HG02885 (cell line): ENCODE results near the gene CD300E.

Experiments used
- ATAC-seq: cut with Tn5 transposase; IDR thresholded peaks from one replicate; pipeline ENCODE4 v1.9.1; 2021; ENCODE audit warnings: mild to moderate bottlenecking; ENCODE audit not compliant: unreplicated experiment, poor library complexity

CD300E gene, protein sequence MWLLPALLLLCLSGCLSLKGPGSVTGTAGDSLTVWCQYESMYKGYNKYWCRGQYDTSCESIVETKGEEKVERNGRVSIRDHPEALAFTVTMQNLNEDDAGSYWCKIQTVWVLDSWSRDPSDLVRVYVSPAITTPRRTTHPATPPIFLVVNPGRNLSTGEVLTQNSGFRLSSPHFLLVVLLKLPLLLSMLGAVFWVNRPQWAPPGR

DNA sequence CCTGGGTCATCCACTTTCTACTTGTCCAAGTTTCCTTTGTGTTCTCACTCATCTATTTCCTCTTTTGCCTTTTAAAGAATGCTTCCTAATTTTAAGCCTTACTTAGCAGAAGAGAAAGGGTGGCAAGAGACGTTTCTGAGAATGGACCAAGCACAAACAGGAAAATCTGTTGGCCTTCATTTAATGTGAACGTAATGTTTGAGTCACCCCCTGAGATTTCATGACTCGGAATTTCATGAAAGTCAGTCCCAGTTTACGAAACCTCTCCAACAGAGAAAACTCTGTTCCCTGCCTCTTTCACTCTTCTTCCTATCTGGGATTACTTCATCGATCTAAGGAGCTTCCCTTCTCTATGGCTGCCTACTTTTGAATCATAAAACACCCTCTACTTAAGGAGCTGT lies at the start of gene CD300E:
Gene CD300E, minus strand, starts transcription at position 46 of the 401 bp plus-strand sequence. CDS start 117 bp downstream, outside the sequence.
- ATAC-seq, result no peak

DNA sequence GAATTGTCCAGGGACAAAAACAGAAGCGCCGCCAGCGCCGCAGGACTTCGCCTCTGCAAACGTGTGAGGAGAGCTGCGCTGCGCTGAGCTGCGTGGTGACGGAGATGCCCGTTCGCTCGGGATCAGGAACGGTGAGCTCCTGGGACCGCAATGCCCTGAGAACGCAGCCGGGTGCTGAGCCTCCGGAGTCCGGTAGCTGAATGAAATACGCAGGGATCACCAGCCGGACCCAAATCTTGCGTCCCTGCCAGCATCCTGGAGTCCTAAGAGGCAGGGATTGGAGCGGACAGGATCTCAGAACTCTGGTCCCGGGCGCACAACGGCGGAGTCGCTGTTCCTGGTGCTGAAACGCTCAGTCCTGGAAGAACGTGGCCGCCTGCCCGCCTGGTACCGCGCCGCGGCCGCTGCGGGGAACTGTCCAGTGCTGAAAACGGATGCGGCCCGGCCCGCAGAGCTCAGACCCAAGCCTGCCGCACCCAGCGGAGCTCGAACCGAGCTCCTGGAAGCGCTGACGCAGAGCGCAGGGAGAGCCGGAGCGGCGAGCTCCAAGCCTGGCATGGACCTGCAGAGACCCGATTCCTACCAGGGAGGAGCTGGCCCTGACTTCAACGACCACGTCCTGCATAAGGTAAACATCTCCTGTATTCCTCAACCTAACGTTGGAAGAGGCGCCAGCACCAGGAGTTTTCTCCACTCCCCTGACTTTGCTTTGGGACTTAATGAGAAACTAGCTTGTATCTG lies 47.7 kb upstream of the CD300E start:
- ATAC-seq, result no peak

DNA sequence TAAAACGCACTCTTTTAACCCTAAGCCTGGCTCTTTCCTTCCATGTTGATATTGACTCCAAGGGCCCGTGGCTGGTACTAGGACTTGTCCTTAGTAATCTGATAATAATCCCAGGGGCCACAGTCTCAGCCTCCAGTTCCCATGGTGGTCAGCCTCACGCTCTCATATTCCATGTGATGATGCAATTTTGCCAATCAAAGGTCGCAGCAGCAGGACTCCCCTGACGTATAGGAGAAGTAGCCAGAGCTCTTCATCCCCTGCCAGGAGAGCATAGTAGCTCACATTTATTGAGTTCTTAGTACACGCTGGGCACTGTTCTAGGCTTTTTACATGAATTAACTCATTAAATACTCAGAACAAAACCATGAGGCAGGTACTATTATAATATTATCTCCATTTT lies 46.8 kb upstream of the CD300E start:
- ATAC-seq, result no peak

DNA sequence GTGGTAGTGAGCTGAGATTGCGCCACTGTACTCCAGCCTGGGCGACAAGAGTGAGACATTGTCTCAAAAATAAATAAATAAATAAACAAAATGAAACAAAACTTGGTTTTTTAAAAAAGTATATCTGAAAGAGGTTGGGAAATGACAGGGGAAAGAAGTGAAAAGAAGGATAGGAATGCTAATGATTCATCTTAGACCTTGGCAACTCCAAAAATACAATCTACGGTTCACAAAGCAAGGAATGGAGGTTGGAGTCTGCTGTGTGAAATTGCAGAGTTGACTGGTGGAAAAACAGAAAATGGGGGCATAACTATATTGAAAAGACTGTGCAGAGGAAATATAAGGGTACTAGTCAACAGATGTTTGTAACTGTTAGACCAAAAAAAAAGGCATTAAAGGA lies 40.0 kb upstream of the CD300E start:
- no peak for ATAC-seq

DNA sequence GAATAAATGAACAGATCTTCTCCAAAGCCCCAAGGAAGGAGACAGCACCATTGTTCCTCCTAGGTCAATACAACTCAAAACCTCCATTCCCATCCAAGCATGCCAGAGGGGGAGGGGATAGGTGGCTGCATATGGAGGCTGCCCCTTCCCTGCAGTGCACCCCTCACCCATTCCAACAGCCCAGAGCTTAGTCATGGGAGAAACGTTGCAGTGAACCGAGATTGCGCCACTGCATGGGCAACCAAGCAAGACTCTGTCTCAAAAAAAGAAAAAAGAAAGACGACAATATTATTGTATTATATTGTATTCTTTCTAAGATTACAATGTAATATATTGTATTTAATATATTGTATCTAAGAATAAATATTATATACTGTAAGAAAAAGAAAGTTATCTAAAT lies 36.4 kb upstream of the CD300E start:
- ATAC-seq, result no peak

DNA sequence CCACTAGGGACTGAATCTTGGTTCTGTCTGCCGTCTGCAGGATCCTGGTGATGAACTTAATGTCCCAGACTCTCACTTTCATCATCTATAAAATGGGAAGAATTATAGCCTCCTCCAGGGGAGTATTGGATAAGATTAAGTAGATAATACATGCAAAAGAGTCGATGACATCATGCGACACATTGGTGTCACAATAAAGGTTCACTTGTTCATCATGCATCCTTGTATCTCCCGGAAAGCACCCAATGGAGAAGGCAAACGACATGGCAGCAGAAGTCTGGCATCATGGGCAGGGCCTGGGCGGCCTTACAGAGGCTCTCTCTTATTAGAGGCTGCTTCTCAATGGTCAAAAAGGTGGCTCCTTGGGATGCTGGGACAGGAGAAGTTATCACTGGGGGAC lies 35.1 kb upstream of the CD300E start:
- no peak for ATAC-seq

DNA sequence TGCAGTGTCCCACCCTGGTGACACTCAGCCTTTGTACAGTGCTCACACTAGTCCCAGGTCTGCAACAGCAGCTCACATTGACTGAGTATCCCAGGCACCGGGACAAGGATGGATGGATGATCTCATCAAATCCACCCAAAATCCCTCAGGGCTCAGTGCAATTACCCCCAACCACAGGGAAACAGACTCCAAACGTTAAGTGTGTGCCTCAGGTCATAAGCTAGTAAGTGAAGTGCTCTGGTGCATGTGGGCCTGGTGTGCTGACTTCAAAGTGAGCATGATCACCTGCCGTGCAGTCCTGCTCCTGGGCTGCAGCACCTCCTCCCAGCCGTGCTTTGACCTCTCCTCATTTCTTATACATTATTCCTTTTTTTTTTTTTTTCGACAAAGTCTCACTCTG lies 31.2 kb upstream of the CD300E start:
- ATAC-seq, result no peak

DNA sequence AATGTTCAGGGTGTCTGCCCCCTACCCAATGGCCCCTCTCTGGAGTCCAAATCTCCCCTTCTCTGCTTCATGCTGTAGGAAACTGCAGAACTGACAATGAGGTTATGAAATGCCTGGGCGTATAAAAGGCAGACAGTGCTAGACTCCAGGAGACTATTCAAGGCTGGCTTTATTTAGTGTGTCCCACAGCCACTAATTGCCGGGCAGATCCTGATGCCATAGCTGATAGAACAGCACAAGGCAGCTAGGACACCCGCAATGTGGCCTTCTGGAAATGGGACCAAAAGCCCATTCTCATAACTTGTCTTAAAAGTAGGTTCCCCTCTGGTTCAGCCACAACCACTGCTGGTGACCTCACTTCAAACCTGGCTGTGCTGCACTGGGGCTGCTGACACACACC lies 28.5 kb upstream of the CD300E start:
- no peak for ATAC-seq

DNA sequence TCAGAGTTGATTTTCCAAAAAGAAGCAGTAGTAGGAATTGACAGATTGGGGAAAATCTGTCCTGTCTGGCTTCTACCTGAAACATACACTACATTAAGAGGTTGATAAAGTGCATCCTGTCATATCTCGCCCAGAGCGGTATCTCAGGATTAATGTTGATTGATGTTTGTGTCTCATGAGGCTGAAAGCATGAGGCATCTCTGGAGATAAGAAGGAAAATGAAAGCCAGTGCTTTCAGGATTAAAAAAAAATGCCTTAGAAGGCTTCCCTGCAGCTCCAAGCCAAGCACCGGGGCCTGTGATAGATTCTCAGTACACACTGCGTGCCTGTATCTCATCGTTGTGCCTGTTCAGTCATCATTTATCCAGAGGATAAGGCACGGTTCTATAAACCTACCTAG lies 26.4 kb upstream of the CD300E start:
- no peak for ATAC-seq

DNA sequence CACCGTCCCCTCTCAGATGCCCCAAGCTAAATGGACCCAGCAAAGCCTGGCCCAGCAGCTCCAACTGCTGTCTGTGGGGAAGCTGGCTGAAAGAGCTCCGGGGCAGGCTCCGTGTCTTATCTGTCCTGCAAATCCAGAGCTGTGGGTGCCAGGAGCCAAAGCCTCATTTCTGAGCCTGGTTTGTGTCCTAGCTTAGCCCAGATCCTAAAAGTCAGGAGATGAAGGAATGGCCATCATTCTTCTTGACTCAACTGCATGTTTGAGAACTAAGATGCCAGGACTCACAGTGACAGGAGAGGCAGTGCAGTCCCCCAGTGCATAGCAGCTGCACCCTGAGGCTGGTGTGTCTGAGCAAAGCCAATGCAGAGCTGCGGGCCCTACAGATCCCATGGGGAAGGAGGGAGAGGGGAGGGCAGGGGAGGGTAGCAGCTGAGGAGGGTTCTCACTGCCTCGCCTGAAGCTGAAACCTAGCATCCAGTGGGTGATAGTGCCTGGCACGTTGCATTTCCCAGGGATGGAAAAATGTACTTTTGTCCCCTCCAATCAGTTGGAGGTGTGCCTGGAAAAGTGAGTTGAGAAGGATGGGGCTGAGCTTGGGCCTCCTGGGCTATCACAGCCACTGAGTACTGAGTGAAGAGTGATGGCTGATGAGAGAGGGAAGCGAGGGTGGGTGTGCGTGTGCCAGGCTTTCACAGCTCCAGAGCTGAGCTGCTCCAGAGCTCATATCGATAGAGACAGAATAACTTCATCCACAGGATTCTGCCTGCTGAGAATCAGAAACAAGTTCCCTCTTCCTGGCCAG lies 24.5 kb upstream of the CD300E start:
- ATAC-seq, result no peak

DNA sequence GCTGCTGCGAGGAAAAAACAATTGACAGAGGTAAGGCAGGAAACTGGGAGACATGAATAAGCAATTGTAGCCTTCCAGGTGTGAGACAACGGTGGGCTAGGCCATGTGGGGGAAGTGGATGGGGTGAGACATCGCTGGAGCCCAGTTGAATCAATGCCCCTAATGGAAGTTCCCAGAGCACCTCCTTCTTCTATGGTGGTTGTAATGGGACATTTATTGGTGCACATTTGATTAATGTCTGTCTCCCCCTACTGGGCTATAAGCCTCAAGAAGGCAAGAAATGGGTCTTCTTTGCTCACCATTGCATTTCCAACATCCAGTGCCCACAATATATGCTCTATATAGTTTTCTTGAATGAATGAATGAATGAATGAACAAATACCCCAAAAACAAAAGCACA lies 22.7 kb upstream of the CD300E start:
- ATAC-seq, result no peak

DNA sequence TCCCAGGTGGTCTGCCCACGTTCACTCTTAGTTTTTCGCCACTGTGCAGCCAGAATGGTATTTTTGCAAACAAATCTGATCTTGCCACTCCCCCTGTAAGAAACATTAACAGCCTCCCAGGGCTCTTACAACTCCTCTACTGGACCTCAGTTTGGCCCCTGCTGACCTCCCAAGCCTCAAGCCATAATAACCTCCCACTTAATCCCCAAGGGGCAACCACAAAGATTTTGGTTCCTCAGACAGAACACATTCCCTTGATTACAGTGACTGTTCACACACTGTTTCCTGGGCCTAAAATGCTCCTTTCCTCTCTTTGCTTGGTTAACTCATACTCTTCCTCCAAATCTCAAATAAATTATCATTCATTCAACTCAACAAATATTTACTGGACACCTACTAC lies 21.5 kb upstream of the CD300E start:
- ATAC-seq, result no peak

DNA sequence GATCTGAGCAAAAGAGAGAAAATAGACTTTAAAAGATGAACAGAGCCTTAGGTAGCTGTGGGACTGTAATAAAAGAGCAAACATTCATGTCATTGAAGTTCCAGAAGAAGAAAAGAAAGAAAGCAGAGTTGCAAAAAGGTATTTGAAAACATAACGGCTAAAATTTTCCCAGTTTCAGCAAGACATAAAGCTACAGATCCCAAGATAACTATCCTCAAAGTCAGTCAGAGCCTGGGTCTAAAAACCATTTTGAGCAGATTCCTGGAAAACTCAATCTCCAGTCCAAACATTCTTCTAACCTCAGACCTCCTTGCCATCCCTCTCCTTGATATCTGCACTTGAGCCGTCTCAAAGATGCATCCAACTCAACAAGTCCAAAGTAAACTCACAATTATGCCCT lies 20.9 kb upstream of the CD300E start:
- ATAC-seq, result no peak

DNA sequence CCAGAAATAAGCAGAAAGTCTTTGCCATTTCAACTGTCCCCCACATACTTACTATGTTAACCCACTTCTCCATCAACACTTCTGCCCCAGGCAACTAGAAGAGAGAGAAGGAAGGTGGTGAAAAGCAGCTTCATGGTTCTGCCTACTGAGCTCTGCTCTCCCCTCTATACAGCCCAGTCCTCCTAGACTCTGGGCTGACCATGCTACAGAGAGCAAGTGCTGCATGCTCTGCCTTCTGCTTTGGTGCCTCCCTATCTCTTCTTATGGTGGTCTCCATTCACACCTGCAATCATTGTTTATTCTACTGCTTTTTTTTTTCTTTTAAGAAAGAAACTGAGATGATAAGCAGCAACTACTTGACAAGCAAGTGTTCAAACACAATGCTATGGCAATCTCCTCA lies 20.3 kb upstream of the CD300E start:
- no peak for ATAC-seq

DNA sequence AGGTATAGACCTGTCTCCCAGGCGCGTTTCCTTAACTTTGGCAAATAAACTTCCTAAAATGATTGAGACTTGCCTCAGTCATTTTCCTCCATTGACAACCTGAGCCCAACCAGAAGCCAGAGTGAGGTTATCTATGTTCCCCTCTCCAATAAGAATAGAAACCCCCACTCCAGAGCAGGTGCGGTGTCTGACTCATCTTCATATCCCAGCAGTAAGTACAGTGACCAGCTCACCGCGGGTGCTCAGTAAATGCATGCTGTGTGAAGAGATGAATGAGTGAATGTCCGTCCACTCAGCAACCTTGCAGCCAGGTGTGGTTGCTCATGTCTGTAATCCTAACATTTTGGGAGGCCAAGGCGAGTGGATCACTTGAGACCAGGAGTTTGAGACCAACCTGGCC lies 19.5 kb upstream of the CD300E start:
- ATAC-seq, result no peak

DNA sequence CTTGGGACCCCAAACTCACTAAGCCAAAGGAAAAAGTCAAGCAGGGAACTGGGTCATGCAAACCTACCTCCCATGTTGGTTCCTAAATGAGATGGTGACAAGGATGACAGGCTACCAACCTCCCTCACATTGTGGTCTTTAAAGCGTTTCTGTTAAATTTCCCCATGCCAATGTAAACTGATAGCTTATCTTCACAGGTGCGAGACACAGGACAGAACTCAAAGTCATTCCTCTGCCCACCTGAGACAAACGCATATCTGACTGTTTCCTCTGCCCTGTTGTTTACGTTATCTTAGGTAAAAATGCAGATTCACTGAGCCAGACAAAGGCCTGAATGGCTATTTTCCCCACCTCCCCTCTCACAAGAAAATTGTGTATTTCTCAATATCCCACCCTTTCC lies 19.0 kb upstream of the CD300E start:
- no peak for ATAC-seq

DNA sequence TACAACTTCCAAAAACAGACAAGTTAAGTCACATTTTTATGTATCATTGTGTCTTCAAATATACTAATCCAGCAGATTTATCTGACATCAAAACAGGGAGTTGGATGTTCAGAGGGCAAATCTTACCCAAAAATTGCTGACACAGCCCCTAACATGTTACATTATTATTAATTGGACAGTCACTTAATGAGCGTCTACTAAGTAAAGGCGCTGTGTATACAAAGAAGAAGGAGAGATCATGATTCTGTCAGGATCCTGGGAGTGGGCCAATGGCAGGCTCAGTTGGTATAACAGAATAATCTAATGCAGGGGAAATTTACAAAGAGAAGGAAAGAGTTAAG lies 18.4 kb upstream of the CD300E start:
- no peak for ATAC-seq

DNA sequence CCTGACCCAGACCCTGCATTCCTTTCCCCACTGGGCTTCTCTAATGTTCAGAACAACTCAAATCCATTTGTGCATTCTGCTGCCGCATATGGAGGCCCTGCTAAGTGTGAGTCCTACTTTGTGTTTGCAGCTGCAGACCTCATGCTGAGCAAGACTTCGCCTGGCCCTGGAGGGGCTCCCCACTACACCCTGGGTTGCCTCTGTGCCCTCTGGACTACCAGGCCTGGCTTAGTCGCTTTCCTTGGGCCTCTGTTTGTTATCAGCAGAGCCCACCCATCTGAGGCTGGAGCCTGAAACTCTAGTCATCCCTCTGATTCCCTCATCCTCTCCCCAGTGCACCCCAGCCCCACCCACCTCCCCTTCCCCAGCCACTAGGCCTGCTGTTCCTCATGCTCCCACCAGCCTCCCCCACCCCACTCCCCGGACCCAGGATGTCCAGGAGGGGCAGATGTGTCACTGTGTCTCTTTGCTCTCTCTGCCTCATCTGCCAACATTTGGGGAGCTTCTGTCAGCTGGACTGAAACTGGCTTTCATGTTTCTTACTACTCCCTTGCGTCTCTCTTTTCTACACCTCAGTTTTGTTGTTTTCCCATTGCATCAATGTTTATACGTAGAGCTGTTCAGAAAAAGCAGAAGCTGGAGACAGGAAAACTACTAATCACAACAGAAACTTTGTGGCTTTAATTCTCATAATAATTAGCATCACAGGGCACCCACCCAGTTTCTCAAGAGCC lies 17.9 kb upstream of the CD300E start:
- ATAC-seq, result no peak

DNA sequence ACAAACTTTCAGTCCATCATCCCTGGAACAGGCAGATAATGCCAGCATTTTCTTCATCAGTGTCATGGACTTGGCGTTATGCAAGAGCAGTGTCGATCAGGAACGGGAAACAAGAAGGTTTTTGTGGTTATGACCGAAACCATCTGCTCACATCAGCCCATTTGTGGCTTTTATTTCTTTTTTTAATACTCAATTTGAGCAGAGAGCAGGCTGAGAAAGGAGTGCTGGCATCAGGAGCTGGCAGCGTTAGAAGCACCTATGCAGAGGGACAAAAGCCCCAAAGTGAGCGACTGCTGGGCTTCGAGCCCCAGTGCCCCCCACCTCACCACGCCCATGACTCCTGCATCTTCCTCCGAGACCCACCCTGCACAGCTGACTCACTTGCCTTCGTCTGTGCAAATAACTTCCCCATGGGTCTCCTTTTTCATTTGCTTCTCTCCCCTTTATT lies 16.2 kb upstream of the CD300E start:
- no peak for ATAC-seq

DNA sequence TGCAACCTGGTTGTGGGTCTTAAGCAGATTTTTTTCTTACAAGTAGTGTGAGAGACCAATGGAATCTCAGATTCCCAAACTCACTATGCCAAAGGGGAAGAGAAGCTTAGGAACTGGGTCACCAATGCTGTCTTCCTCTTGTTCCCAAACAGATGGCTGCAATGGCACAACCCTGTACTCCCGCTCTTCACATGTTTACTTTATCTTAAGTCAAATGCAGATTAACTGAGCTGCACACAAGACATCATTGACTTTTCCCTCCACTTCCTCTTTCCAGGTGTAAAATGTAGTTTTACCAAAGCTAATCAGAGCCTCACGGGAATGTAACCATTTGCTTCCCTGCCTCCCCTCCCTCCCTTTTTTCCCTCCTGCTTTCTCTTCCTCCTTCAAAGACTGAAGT lies 14.4 kb upstream of the CD300E start:
- ATAC-seq, result no peak

DNA sequence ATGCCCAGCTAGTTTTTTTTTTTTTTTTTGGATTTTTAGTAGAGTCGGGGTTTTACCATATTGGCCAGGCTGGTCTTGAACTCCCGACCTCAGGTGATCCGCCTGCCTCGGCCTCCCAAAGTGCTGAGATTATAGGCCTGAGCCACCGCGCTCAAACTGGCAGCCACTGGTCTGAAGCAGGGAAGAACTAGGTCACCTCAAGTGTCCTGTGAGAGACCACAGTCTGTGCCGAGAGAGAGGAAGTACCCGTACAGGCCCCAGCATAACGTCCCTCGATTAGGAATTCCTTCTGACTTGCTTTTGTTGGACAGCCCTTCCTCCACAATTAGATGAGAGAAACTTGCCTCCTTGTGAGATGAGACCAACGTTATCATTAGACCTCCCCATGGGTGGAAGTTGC lies 13.7 kb upstream of the CD300E start:
- ATAC-seq, result no peak
